Amniotic epithelial cell (primary cell): ENCODE results near the gene DNAJC6.
A peak's percentile ranks its signal among the peaks of the same experiment; 100 is the strongest.
"Not testable (repeated sequence)": the region's sequence is repeated elsewhere in the genome, so short reads cannot be mapped to it uniquely, and the experiment has no call there.

ENCODE experiments used
- DNase-seq: peaks from one replicate; pipeline ENCODE4 v3.0.0-alpha.2; 2010; ENCODE audit warnings: low read depth

Gene DNAJC6

GRCh38 chr1:65357291-65357960, 48.1 kb downstream of the DNAJC6 start:
- DNase-seq, result no peak

GRCh38 chr1:65359888-65360287, 50.5 kb downstream of the DNAJC6 start:
- DNase-seq, result no peak

GRCh38 chr1:65360648-65361047, 51.3 kb downstream of the DNAJC6 start:
- no peak for DNase-seq

GRCh38 chr1:65362545-65362944, 53.2 kb downstream of the DNAJC6 start:
- DNase-seq, result no peak

- no peak for DNase-seq
Measured at GRCh38 chr1:65363484-65363883, 54.1 kb downstream of the DNAJC6 start.

GRCh38 chr1:65368403-65368802, 59.1 kb downstream of the DNAJC6 start:
- no peak for DNase-seq

GRCh38 chr1:65371544-65371943, 62.2 kb downstream of the DNAJC6 start:
- no peak for DNase-seq

- peak; percentile 13 for DNase-seq
Measured at GRCh38 chr1:65372557-65372956, 63.2 kb downstream of the DNAJC6 start.

- no peak for DNase-seq
Measured at GRCh38 chr1:65377496-65378246, 68.3 kb downstream of the DNAJC6 start.

- DNase-seq, result no peak
Measured at GRCh38 chr1:65378247-65378946, 69.1 kb downstream of the DNAJC6 start.

- DNase-seq, result not testable (repeated sequence)
Measured at GRCh38 chr1:65384426-65384825, 75.1 kb downstream of the DNAJC6 start.

- DNase-seq, result no peak
Measured at GRCh38 chr1:65386439-65386838, 77.1 kb downstream of the DNAJC6 start.

GRCh38 chr1:65387821-65388220, 78.5 kb downstream of the DNAJC6 start:
- DNase-seq, result no peak

GRCh38 chr1:65388908-65389695, 79.8 kb downstream of the DNAJC6 start:
- no peak for DNase-seq

GRCh38 chr1:65392497-65392896, 83.2 kb downstream of the DNAJC6 start:
- no peak for DNase-seq

GRCh38 chr1:65393347-65393746, 84.0 kb downstream of the DNAJC6 start:
- peak; percentile 52 for DNase-seq

- no peak for DNase-seq
Measured at GRCh38 chr1:65393928-65394327, 84.6 kb downstream of the DNAJC6 start.

GRCh38 chr1:65395887-65396612, 86.7 kb downstream of the DNAJC6 start:
- peak; percentile 32 for DNase-seq

GRCh38 chr1:65398083-65398482, 88.7 kb downstream of the DNAJC6 start:
- no peak for DNase-seq

- no peak for DNase-seq
Measured at GRCh38 chr1:65399003-65399402, 89.7 kb downstream of the DNAJC6 start.

GRCh38 chr1:65401612-65402011, 92.3 kb downstream of the DNAJC6 start:
- DNase-seq, result no peak

- no peak for DNase-seq
Measured at GRCh38 chr1:65404941-65405340, 95.6 kb downstream of the DNAJC6 start.
